ENCODE data around the gene SLAMF1. TPM values are rescaled to one million over a fixed set of nuclear protein-coding genes. Genes with fewer than 3 reads are reported as not detected.
A peak's percentile ranks its signal among the peaks of the same experiment; 100 is the strongest.

Gene SLAMF1
- total and polyA plus RNA-seq, 9 of the 15 experiments (the other 6 are each of a cell fraction or from before 2014, with no cell fraction given) = 0.04 to 0.17 (median 0.11) TPM; not detected in 4

GRCh38 chr1:160567341-160567740 lies 79.5 kb downstream of the SLAMF1 start:
- no peak overlapping the region for H3K9ac ChIP-seq (ENCODE audit: insufficient read depth in 1 of 2, low read depth in 2 of 2, low read length in 2 of 2)
- H3K9me1 ChIP-seq (ENCODE audit: control insufficient read depth, insufficient read depth, low read length) = no peaks in the 10 kb centered on the region
- H3K4me3 ChIP-seq = no peak overlapping the region
- no peak overlapping the region for H3K4me2 ChIP-seq (ENCODE audit: insufficient read depth, low read length)
- ATAC-seq (no peak), FAIRE-seq (no peak), DNase-seq (ENCODE audit: extremely low read depth in 1 of 4, low spot score in 3 of 4) (no peak)
- H3K36me3 ChIP-seq (ENCODE audit: control insufficient read depth, insufficient read depth, low read length) = no peaks in the 10 kb centered on the region; the same call in 2 of the 3 replicates
- H4K20me1 ChIP-seq (replicated peaks; ENCODE audit: control insufficient read depth, insufficient read depth, low read length) = no peaks in the 10 kb centered on the region
- WGBS (ENCODE audit: insufficient coverage, low coverage, missing lambda C conversion rate) = 89% methylated on average over 5 of the region's 5 CpGs
- in situ Hi-C loops (cut with MboI) = no loop called here
- no peak overlapping the region for H3K27ac ChIP-seq (ENCODE audit: extremely low read depth, low read depth, low read length)
- intact Hi-C loops (cut with micrococcal nuclease) = no loop called here
- ChIA-PET CTCF (ENCODE audit: low intra/inter-chr PET ratio) (no interaction called here), POLR2A (interaction anchor here (0.5 to 0.8 kb wide), 3 partner anchors 9 to 356 kb away, joined by 3 to 6 read pairs (median 4); no protein-coding TSS in a partner anchor)
- no peaks in the 10 kb centered on the region for H3K9me3 ChIP-seq (replicated peaks; ENCODE audit: control insufficient read depth, insufficient read depth, low read depth, low read length)
- H3K4me1 ChIP-seq (replicated peaks in 1 of 2; ENCODE audit: control insufficient read depth in 2 of 2, insufficient read depth in 2 of 2, low read length in 2 of 2) = peaks cover 6 to 13% of the 10 kb centered on the region in 2 experiments; a peak in 3 of 5 replicates
- peak overlapping the region; percentile 92; the same call in 1 of the 2 replicates for H2AFZ ChIP-seq (ENCODE audit: low read depth, low read length)
- H3K79me2 ChIP-seq (ENCODE audit: control insufficient read depth, insufficient read depth, low read length) = no peaks in the 10 kb centered on the region
- no TSS peak for BruUV-seq (replicated peaks)
- no peak for TF ChIP-seq ZNF717 (CRISPR knock-in tag; IDR thresholded peaks at IDR 0.05)
- no peak for TF ChIP-seq RBM39 (optimal IDR thresholded peaks at IDR 0.05; ENCODE audit: low read depth, low read length)
- TF ChIP-seq ZNF239 (CRISPR knock-in tag; IDR thresholded peaks at IDR 0.05) = no peak
- TF ChIP-seq PYGO2 (tag; IDR thresholded peaks at IDR 0.05) = no peak
- TF ChIP-seq RBM34 (IDR thresholded peaks at IDR 0.05; ENCODE audit: borderline replicate concordance, insufficient read depth, low read length) = no peak
- no peak for TF ChIP-seq NR3C1 (CRISPR knock-in tag; IDR thresholded peaks at IDR 0.05)
- no peak for TF ChIP-seq PHF20 (IDR thresholded peaks at IDR 0.05; ENCODE audit: partially characterized antibody)
- no peak for TF ChIP-seq ZNF41 (CRISPR knock-in tag; conservative IDR thresholded peaks at IDR 0.05)
- TF ChIP-seq KAT8 (IDR thresholded peaks at IDR 0.05; ENCODE audit: low read depth) = no peak
- no peak for TF ChIP-seq SIN3A (IDR thresholded peaks at IDR 0.05; ENCODE audit: borderline replicate concordance in 2 of 2, control insufficient read depth in 1 of 2, low read depth in 2 of 2, low read length in 2 of 2)
- TF ChIP-seq SAFB2 (IDR thresholded peaks at IDR 0.05; ENCODE audit: borderline replicate concordance, low read depth, low read length, severe bottlenecking) = no peak
- TF ChIP-seq HES1 (IDR thresholded peaks at IDR 0.05; ENCODE audit: low read depth) = no peak
- TF ChIP-seq TAL1 (IDR thresholded peaks at IDR 0.05) = no peak
- no peak for TF ChIP-seq PPARD (CRISPR knock-in tag; IDR thresholded peaks at IDR 0.05)
- no peak for TF ChIP-seq MAX (CRISPR knock-in tag; IDR thresholded peaks at IDR 0.05)
- no peaks in the 10 kb centered on the region for H3K27me3 ChIP-seq (ENCODE audit: control insufficient read depth in 2 of 2, insufficient read depth in 2 of 2, low read length in 2 of 2)
